Natural killer cell (primary cell): ENCODE results near the gene FHL2. TPM values are rescaled to one million over a fixed set of nuclear protein-coding genes. Genes with fewer than 3 reads are reported as not detected.

Source experiments
- ATAC-seq, 3 donors: fragments of 150-1000 bp in 2 of 3; fragments of 200-7000 bp in 1 of 3; cut with Tn5 transposase; 1 replicate in 1 of 3; 2 replicates in 2 of 3; pipeline ENCODE4 v1.10.0; 2021; ENCODE audit warnings: mild to moderate bottlenecking in 2 of 3, moderate library complexity in 2 of 3
- DNase-seq, 2 donors: peaks; one replicate each; pipeline versions ENCODE4 v3.0.0 to v3.0.0-alpha.2; 2013 to 2021; ENCODE audit warnings: mixed read lengths in 1 of 2
- H3K27ac ChIP-seq: one replicate; pipeline ENCODE4 v1.5.1; 2013; ENCODE audit warnings: mild to moderate bottlenecking, low read length
- H3K27me3 ChIP-seq: one replicate; pipeline ENCODE4 v1.6.1; 2013; ENCODE audit warnings: low read length; ENCODE audit not compliant: control insufficient read depth, insufficient read depth
- H3K36me3 ChIP-seq: one replicate; pipeline ENCODE4 v1.6.1; 2013; ENCODE audit warnings: low read length; ENCODE audit not compliant: control insufficient read depth, insufficient read depth
- H3K4me1 ChIP-seq: one replicate; pipeline ENCODE4 v1.6.1; 2013; ENCODE audit warnings: low read length; ENCODE audit not compliant: control insufficient read depth, insufficient read depth
- H3K4me3 ChIP-seq: one replicate; pipeline ENCODE4 v1.5.1; 2013; ENCODE audit warnings: low read length
- H3K9me3 ChIP-seq: one replicate; pipeline ENCODE4 v1.6.1; 2013; ENCODE audit warnings: low read length; ENCODE audit not compliant: control insufficient read depth, insufficient read depth
- H3K27ac Mint-ChIP-seq, 2 donors: one replicate each; pipeline ENCODE4 v1.8.0; 2022; ENCODE audit warnings: mild to moderate bottlenecking in 2 of 2, mixed read lengths in 2 of 2, moderate library complexity in 1 of 2
- H3K27me3 Mint-ChIP-seq, 2 donors: one replicate each; pipeline ENCODE4 v1.8.0; 2022; ENCODE audit warnings: low read depth in 2 of 2, mixed read lengths in 2 of 2
- H3K36me3 Mint-ChIP-seq: one replicate; pipeline ENCODE4 v1.8.0; 2022; ENCODE audit warnings: mixed read lengths
- H3K4me1 Mint-ChIP-seq, 2 donors: one replicate each; pipeline ENCODE4 v1.8.0; 2022; ENCODE audit warnings: mixed read lengths in 2 of 2
- H3K4me3 Mint-ChIP-seq: one replicate; pipeline ENCODE4 v1.8.0; 2022; ENCODE audit warnings: mild to moderate bottlenecking, moderate library complexity, mixed read lengths
- H3K9me3 Mint-ChIP-seq, 2 donors: one replicate each; pipeline ENCODE4 v1.8.0; 2022; ENCODE audit warnings: mixed read lengths in 2 of 2
- CTCF ChIP-seq: fragments of 200-600 bp; IDR thresholded peaks from one replicate; pipeline ENCODE4 v1.8.0; 2022; ENCODE audit warnings: antibody characterized with exemption
- WGBS: methylation state at CpG from one replicate; pipeline ENCODE4 v1.1.7; 2013; ENCODE audit warnings: missing lambda C conversion rate; ENCODE audit not compliant: insufficient coverage; 5-methylcytosine and 5-hydroxymethylcytosine counted together
- intact Hi-C: fragments of 100-400 bp; cut with micrococcal nuclease; formaldehyde crosslinking; loops from one replicate; pipeline ENCODE4 v1.14.2; 2022
- total RNA-seq, 4 donors: library from RNA; stranded (reverse); fragments of 120-200 nt in 1 of 4; gene quantifications; one replicate each; pipeline versions ENCODE4 v1.2.3 to v1.2.4, GENCODE V29; 2013 to 2022

FHL2 gene
- total RNA-seq, 3 donors from 2014 or later (not counting 1 experiment from before 2014, with no cell fraction given) = 0.26 to 1.3 (median 0.84) TPM

- Mint-ChIP-seq H3K27ac (no peak overlapping the region), H3K27me3 (peaks cover 32 to 43% of the 10 kb centered on the region in 2 donors), H3K36me3 (no peaks in the 10 kb centered on the region), H3K4me3 (no peak overlapping the region), H3K9me3 (no peaks in the 10 kb centered on the region), H3K4me1 (peaks cover 0 to 6% of the 10 kb centered on the region in 2 donors)
- Histone ChIP-seq H3K4me1 (peaks cover 14% of the 10 kb centered on the region), H3K27ac (no peak overlapping the region), H3K4me3 (no peak overlapping the region), H3K9me3 (no peaks in the 10 kb centered on the region), H3K36me3 (no peaks in the 10 kb centered on the region), H3K27me3 (peaks cover 14% of the 10 kb centered on the region)
- 97% methylated on average over 7 of the region's 7 CpGs for WGBS
- ATAC-seq (no peak), DNase-seq (no peak)
- intact Hi-C loops = no loop called here
- no peak for TF ChIP-seq CTCF
Measured at GRCh38 chr2:105395691-105396090, 3.2 kb downstream of the FHL2 start.

- Mint-ChIP-seq H3K4me3 (no peak overlapping the region), H3K27me3 (peaks cover 32 to 42% of the 10 kb centered on the region in 2 donors), H3K27ac (no peak overlapping the region), H3K9me3 (no peaks in the 10 kb centered on the region), H3K36me3 (no peaks in the 10 kb centered on the region), H3K4me1 (peaks cover 0 to 6% of the 10 kb centered on the region in 2 donors)
- Histone ChIP-seq H3K4me1 (peaks cover 14% of the 10 kb centered on the region), H3K27me3 (peaks cover 14% of the 10 kb centered on the region), H3K27ac (no peak overlapping the region), H3K9me3 (no peaks in the 10 kb centered on the region), H3K4me3 (no peak overlapping the region), H3K36me3 (no peaks in the 10 kb centered on the region)
- intact Hi-C loops = no loop called here
- no peak for ATAC-seq
- WGBS = 94% methylated on average over 12 of the region's 12 CpGs
- no peak for TF ChIP-seq CTCF
- no peak for DNase-seq
Measured at GRCh38 chr2:105394951-105395611, 3.8 kb downstream of the FHL2 start.

- H3K27me3 Mint-ChIP-seq = peaks cover 22 to 34% of the 10 kb centered on the region in 2 donors
- no peak overlapping the region for H3K4me3 ChIP-seq
- peaks cover 6% of the 10 kb centered on the region for H3K27me3 ChIP-seq
- no peaks in the 10 kb centered on the region for H3K9me3 ChIP-seq
- no peak overlapping the region for H3K27ac Mint-ChIP-seq
- DNase-seq = no peak
- TF ChIP-seq CTCF = no peak
- 93% methylated on average over 12 of the region's 13 CpGs for WGBS
- no peaks in the 10 kb centered on the region for H3K9me3 Mint-ChIP-seq
- H3K36me3 ChIP-seq = no peaks in the 10 kb centered on the region
- no peaks in the 10 kb centered on the region for H3K36me3 Mint-ChIP-seq
- ATAC-seq = no peak
- peaks cover 0 to 2% of the 10 kb centered on the region in 2 donors for H3K4me1 Mint-ChIP-seq
- H3K27ac ChIP-seq = no peak overlapping the region
- H3K4me1 ChIP-seq = peaks cover 4% of the 10 kb centered on the region
- intact Hi-C loops = no loop called here
- no peak overlapping the region for H3K4me3 Mint-ChIP-seq
Measured at GRCh38 chr2:105393373-105394055, 5.3 kb downstream of the FHL2 start.
